CD14-positive monocyte (primary cell): ENCODE data around the gene SOX3. TPM values are rescaled to one million over a fixed set of nuclear protein-coding genes. Genes with fewer than 3 reads are reported as not detected.

Experiments used
- DNase-seq, 3 donors: peaks; one replicate each; pipeline ENCODE4 v3.0.0-alpha.2; 2011 to 2022
- H2AFZ ChIP-seq: 2 replicates; pipeline ENCODE4 v1.6.0; 2012; ENCODE audit warnings: mild to moderate bottlenecking, low read depth, low read length, inconsistent platforms; ENCODE audit not compliant: insufficient read depth, poor library complexity, severe bottlenecking
- H3K27ac ChIP-seq, 2 donors: 1 replicate in 1 of 2; 2 replicates in 1 of 2; pipeline ENCODE4 v1.5.1; 2012 to 2013; ENCODE audit warnings: low read length in 2 of 2, control low read depth in 1 of 2, inconsistent platforms in 1 of 2, low read depth in 1 of 2, mild to moderate bottlenecking in 1 of 2
- H3K27me3 ChIP-seq, 2 donors: one replicate each; pipeline versions ENCODE4 v1.6.0 to v1.6.1; 2011 to 2013; ENCODE audit warnings: low read length in 2 of 2; ENCODE audit not compliant: control insufficient read depth in 2 of 2, insufficient read depth in 2 of 2
- H3K36me3 ChIP-seq, 2 donors: replicated peaks in 1 of 2; 1 replicate in 1 of 2; 2 replicates in 1 of 2; pipeline versions ENCODE4 v1.5.1 to v1.6.1; 2012 to 2013; ENCODE audit warnings: low read length in 2 of 2, control low read depth in 1 of 2, inconsistent platforms in 1 of 2, mild to moderate bottlenecking in 1 of 2; ENCODE audit not compliant: insufficient read depth in 2 of 2, control insufficient read depth in 1 of 2
- H3K4me1 ChIP-seq, 2 donors: 1 replicate in 1 of 2; 2 replicates in 1 of 2; pipeline versions ENCODE4 v1.5.1 to v1.6.1; 2012 to 2013; ENCODE audit warnings: low read length in 2 of 2, control low read depth in 1 of 2, inconsistent platforms in 1 of 2, mild to moderate bottlenecking in 1 of 2, moderate library complexity in 1 of 2; ENCODE audit not compliant: insufficient read depth in 2 of 2, control insufficient read depth in 1 of 2
- H3K4me2 ChIP-seq: replicated peaks from 2 replicates; pipeline ENCODE3; 2012; ENCODE audit warnings: low read length, moderate library complexity, mild to moderate bottlenecking; ENCODE audit not compliant: poor library complexity, severe bottlenecking; ENCODE audit errors: extremely low read depth
- H3K4me3 ChIP-seq, 3 experiments: fragments of 200-600 bp in 1 of 3; sonication (generic) in 1 of 3; replicated peaks in 1 of 3; 1 replicate in 2 of 3; 2 replicates in 1 of 3; pipeline ENCODE4 v1.5.1; 2011 to 2013; ENCODE audit warnings: low read length in 3 of 3, mild to moderate bottlenecking in 3 of 3, control low read depth in 2 of 3, low read depth in 2 of 3, inconsistent platforms in 1 of 3, moderate library complexity in 1 of 3
- H3K79me2 ChIP-seq: 2 replicates; pipeline ENCODE4 v1.6.0; 2012; ENCODE audit warnings: mild to moderate bottlenecking, control low read depth, inconsistent platforms, low read length, moderate library complexity; ENCODE audit not compliant: insufficient read depth
- H3K9ac ChIP-seq: 2 replicates; pipeline ENCODE4 v1.6.0; 2017; ENCODE audit warnings: low read length, mild to moderate bottlenecking; ENCODE audit not compliant: insufficient read depth, poor library complexity, severe bottlenecking
- H3K9me3 ChIP-seq, 2 donors: replicated peaks in 1 of 2; 1 replicate in 1 of 2; 2 replicates in 1 of 2; pipeline versions ENCODE4 v1.5.1 to v1.6.1; 2012 to 2013; ENCODE audit warnings: low read length in 2 of 2, control low read depth in 1 of 2; ENCODE audit not compliant: control insufficient read depth in 1 of 2, insufficient read depth in 1 of 2
- H4K20me1 ChIP-seq: 2 replicates; pipeline ENCODE4 v1.6.0; 2012; ENCODE audit warnings: mild to moderate bottlenecking, low read length, control low read depth, moderate library complexity; ENCODE audit not compliant: insufficient read depth
- H3K27ac Mint-ChIP-seq, 7 donors: one replicate each; pipeline ENCODE4 v1.8.0; 2020; ENCODE audit warnings: mild to moderate bottlenecking in 7 of 7, mixed read lengths in 7 of 7, moderate library complexity in 6 of 7, inconsistent platforms in 2 of 7
- H3K27me3 Mint-ChIP-seq, 3 donors: one replicate each; pipeline ENCODE4 v1.8.0; 2021 to 2022; ENCODE audit warnings: low read depth in 3 of 3, mild to moderate bottlenecking in 3 of 3, mixed read lengths in 3 of 3, moderate library complexity in 3 of 3, inconsistent platforms in 1 of 3
- H3K36me3 Mint-ChIP-seq, 2 donors: one replicate each; pipeline ENCODE4 v1.8.0; 2020; ENCODE audit warnings: mixed read lengths in 2 of 2, inconsistent platforms in 1 of 2, mild to moderate bottlenecking in 1 of 2
- H3K4me1 Mint-ChIP-seq: one replicate; pipeline ENCODE4 v1.8.0; 2020; ENCODE audit warnings: mild to moderate bottlenecking, mixed read lengths
- H3K4me3 Mint-ChIP-seq, 2 donors: one replicate each; pipeline ENCODE4 v1.8.0; 2020; ENCODE audit warnings: mild to moderate bottlenecking in 2 of 2, mixed read lengths in 2 of 2, moderate library complexity in 1 of 2
- H3K9me3 Mint-ChIP-seq, 7 donors: one replicate each; pipeline ENCODE4 v1.8.0; 2020 to 2022; ENCODE audit warnings: mixed read lengths in 7 of 7, mild to moderate bottlenecking in 6 of 7, moderate library complexity in 6 of 7, inconsistent platforms in 2 of 7
- WGBS: methylation state at CpG from one replicate; pipeline ENCODE4 v1.1.5; 2013; ENCODE audit warnings: missing lambda C conversion rate; ENCODE audit not compliant: insufficient coverage; 5-methylcytosine and 5-hydroxymethylcytosine counted together
- intact Hi-C, 2 donors: fragments of 100-400 bp; cut with micrococcal nuclease; formaldehyde crosslinking; loops; one replicate each; pipeline versions ENCODE4 v1.15.0 to v1.15.1; 2023
- polyA plus RNA-seq, 3 donors: library from polyadenylated mRNA; depleted of rRNA in 1 of 3; unstranded in 2 of 3; stranded (reverse) in 1 of 3; fragments of 300-500 nt in 2 of 3; fragments of >200 nt in 1 of 3; fragmentation: Illumina TruSeq in 2 of 3; gene quantifications; 1 replicate in 2 of 3; 2 replicates in 1 of 3; pipeline ENCODE4 v1.2.3, GENCODE V29; 2012 to 2021
- TF ChIP-seq, protein P1 (sequence below): fragments of 200-600 bp; IDR thresholded peaks from one replicate; pipeline ENCODE4 v1.8.0; 2022; ENCODE audit warnings: antibody characterized with exemption, mild to moderate bottlenecking

SOX3 gene
- polyA plus RNA-seq, 3 donors: not detected

DNA sequence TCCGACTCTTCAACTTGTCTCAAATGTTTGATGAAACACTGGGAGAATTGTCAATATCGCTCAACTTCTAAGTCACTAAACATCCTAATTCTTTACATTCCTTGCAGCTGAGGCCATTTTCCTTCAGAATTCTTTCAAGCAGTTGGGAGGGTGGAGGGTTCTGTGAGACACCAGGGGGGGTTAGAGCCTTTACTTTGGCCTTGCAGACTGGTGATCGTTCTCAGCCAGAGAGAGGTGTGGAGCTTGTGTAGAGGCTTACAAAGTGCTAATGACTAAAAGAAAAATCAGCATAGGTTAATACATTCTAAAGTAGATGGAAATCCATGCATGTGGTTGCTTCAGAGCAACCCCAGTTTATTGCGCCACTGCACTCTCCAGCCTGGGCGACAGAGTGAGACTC lies 21.3 kb upstream of the SOX3 start:
- no peaks in the 10 kb centered on the region for H3K36me3 ChIP-seq
- H4K20me1 ChIP-seq: no peaks in the 10 kb centered on the region
- no peak for DNase-seq
- no peak overlapping the region for H3K4me2 ChIP-seq
- H3K27ac ChIP-seq: no peak overlapping the region
- Mint-ChIP-seq H3K27ac (no peak overlapping the region), H3K4me1 (no peaks in the 10 kb centered on the region), H3K36me3 (no peaks in the 10 kb centered on the region), H3K27me3 (peaks cover 0 to 4% (median 1%) of the 10 kb centered on the region in 3 donors), H3K4me3 (no peak overlapping the region), H3K9me3 (no peaks in the 10 kb centered on the region)
- WGBS: no CpG with 5 or more reads among the region's 5 CpGs
- TF ChIP-seq, protein P1, sequence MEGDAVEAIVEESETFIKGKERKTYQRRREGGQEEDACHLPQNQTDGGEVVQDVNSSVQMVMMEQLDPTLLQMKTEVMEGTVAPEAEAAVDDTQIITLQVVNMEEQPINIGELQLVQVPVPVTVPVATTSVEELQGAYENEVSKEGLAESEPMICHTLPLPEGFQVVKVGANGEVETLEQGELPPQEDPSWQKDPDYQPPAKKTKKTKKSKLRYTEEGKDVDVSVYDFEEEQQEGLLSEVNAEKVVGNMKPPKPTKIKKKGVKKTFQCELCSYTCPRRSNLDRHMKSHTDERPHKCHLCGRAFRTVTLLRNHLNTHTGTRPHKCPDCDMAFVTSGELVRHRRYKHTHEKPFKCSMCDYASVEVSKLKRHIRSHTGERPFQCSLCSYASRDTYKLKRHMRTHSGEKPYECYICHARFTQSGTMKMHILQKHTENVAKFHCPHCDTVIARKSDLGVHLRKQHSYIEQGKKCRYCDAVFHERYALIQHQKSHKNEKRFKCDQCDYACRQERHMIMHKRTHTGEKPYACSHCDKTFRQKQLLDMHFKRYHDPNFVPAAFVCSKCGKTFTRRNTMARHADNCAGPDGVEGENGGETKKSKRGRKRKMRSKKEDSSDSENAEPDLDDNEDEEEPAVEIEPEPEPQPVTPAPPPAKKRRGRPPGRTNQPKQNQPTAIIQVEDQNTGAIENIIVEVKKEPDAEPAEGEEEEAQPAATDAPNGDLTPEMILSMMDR: no peak
- H3K27me3 ChIP-seq: peaks cover 0 to 2% of the 10 kb centered on the region in 2 donors
- no peak overlapping the region for H3K4me3 ChIP-seq
- intact Hi-C loops: no loop called here
- no peaks in the 10 kb centered on the region for H3K9me3 ChIP-seq
- H3K4me1 ChIP-seq: no peaks in the 10 kb centered on the region
- H2AFZ ChIP-seq: no peak overlapping the region
- H3K9ac ChIP-seq: no peak overlapping the region
- no peaks in the 10 kb centered on the region for H3K79me2 ChIP-seq

DNA sequence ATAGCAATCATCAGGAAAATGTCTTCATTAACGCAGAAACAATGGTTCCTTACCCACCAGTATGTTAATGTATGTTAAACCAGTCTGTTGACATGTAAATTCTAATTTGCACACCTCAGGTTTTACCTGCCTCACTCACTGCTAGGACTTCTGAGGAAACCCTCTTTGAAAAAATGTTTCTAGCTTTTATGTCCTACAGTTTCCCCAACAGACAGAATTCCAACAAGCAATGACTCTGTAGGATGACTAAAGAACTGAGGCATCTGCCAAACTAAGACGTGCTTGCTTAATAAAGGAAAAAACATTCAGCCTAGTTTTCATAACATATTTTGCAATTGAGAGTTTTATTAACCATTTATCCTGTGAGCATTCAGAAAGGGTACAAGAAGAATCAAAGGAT lies 20.6 kb upstream of the SOX3 start:
- Histone ChIP-seq H3K79me2 (no peaks in the 10 kb centered on the region), H3K9me3 (no peaks in the 10 kb centered on the region), H3K9ac (no peak overlapping the region), H3K27me3 (peaks cover 0 to 2% of the 10 kb centered on the region in 2 donors), H2AFZ (no peak overlapping the region), H3K4me2 (no peak overlapping the region), H3K36me3 (no peaks in the 10 kb centered on the region), H3K4me1 (no peaks in the 10 kb centered on the region), H4K20me1 (no peaks in the 10 kb centered on the region), H3K4me3 (no peak overlapping the region), H3K27ac (no peak overlapping the region)
- H3K9me3 Mint-ChIP-seq: no peaks in the 10 kb centered on the region
- no peaks in the 10 kb centered on the region for H3K4me1 Mint-ChIP-seq
- TF ChIP-seq, protein P1: no peak
- no peaks in the 10 kb centered on the region for H3K36me3 Mint-ChIP-seq
- DNase-seq: no peak
- intact Hi-C loops: no loop called here
- no peak overlapping the region for H3K27ac Mint-ChIP-seq
- peaks cover 0 to 5% (median 4%) of the 10 kb centered on the region in 3 donors for H3K27me3 Mint-ChIP-seq
- no CpG with 5 or more reads among the region's 2 CpGs for WGBS
- H3K4me3 Mint-ChIP-seq: no peak overlapping the region
